Measurements from ENCODE around the gene TMEM270.

The TMEM270 gene

GRCh38 chr7:73865738-73866445 lies 4.9 kb downstream of the TMEM270 start:
- Histone ChIP-seq H3K36me3 (ENCODE audit: control insufficient read depth, insufficient read depth, low read length) (no peaks in the 10 kb centered on the region), H3K9me3 (ENCODE audit: control insufficient read depth, insufficient read depth, low read length) (no peaks in the 10 kb centered on the region), H3K9ac (ENCODE audit: low read depth, low read length) (no peak overlapping the region), H3K27ac (ENCODE audit: low read depth, low read length) (no peak overlapping the region), H3K27me3 (ENCODE audit: control insufficient read depth, insufficient read depth, low read length) (no peaks in the 10 kb centered on the region), H3K4me3 (ENCODE audit: low read depth, low read length) (no peak overlapping the region), H3K4me1 (ENCODE audit: control insufficient read depth, insufficient read depth, low read length) (peaks cover 11% of the 10 kb centered on the region; the same call in 1 of the 2 replicates)

- no peak overlapping the region for H3K27ac ChIP-seq (ENCODE audit: low read depth, low read length)
- H3K36me3 ChIP-seq (ENCODE audit: control insufficient read depth, insufficient read depth, low read length) = no peaks in the 10 kb centered on the region
- H3K27me3 ChIP-seq (ENCODE audit: control insufficient read depth, insufficient read depth, low read length) = no peaks in the 10 kb centered on the region
- H3K4me1 ChIP-seq (ENCODE audit: control insufficient read depth, insufficient read depth, low read length) = peaks cover 11% of the 10 kb centered on the region; the same call in 1 of the 2 replicates
- H3K4me3 ChIP-seq (ENCODE audit: low read depth, low read length) = no peak overlapping the region
- H3K9me3 ChIP-seq (ENCODE audit: control insufficient read depth, insufficient read depth, low read length) = no peaks in the 10 kb centered on the region
- no peak overlapping the region for H3K9ac ChIP-seq (ENCODE audit: low read depth, low read length)
These were observed 5.4 kb downstream of the TMEM270 start for GRCh38 chr7:73866446-73866767.

DNA sequence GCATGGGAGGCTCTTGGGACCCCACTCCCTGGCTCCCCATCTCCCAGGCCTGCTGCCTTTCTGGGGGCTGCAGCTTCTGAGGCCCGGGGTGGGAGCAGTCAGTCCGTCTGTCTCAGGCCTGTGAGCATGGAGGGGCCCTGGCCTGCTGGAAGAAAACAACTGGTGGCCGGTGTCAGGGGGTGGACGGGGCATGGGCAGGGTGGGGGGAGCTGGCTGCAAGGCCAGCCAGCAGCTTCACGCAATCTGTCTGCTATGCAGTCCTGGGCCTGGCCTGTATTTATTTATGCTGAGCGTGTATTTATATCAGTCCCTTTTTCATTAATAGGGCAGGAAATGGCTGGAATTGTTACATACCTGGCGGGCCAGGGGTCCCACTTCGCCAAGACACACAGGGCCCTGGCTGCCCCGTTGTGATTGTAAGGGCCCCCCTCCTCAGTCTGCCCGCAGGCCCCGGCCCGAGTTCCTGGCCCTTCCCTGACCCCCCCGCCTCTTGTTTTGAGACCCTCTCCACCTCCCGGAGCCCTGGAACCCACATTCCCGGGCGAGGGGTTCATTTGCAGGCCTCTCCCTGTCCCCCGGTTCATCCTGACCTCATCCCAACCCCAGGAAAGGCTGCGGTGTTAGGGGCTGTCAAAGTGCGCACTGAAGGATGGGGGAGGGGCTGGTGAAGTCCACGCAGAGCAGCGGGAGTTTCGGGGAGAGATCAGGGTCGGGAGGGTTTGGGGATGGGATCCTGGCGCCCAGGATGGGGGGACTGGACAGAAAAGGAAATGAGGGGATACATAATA lies 8.2 kb downstream of the TMEM270 start:
- no peaks in the 10 kb centered on the region for H3K36me3 ChIP-seq (ENCODE audit: control insufficient read depth, insufficient read depth, low read length)
- no peak overlapping the region for H3K27ac ChIP-seq (ENCODE audit: low read depth, low read length)
- no peaks in the 10 kb centered on the region for H3K27me3 ChIP-seq (ENCODE audit: control insufficient read depth, insufficient read depth, low read length)
- H3K9me3 ChIP-seq (ENCODE audit: control insufficient read depth, insufficient read depth, low read length) = no peaks in the 10 kb centered on the region
- H3K4me3 ChIP-seq (ENCODE audit: low read depth, low read length) = no peak overlapping the region
- H3K9ac ChIP-seq (ENCODE audit: low read depth, low read length) = no peak overlapping the region
- peaks cover 11% of the 10 kb centered on the region; the same call in 1 of the 2 replicates for H3K4me1 ChIP-seq (ENCODE audit: control insufficient read depth, insufficient read depth, low read length)

- no peaks in the 10 kb centered on the region for H3K27me3 ChIP-seq (ENCODE audit: control insufficient read depth, insufficient read depth, low read length)
- H3K27ac ChIP-seq (ENCODE audit: low read depth, low read length) = no peak overlapping the region
- no peaks in the 10 kb centered on the region for H3K36me3 ChIP-seq (ENCODE audit: control insufficient read depth, insufficient read depth, low read length)
- no peaks in the 10 kb centered on the region for H3K9me3 ChIP-seq (ENCODE audit: control insufficient read depth, insufficient read depth, low read length)
- peaks cover 11% of the 10 kb centered on the region; the same call in 1 of the 2 replicates for H3K4me1 ChIP-seq (ENCODE audit: control insufficient read depth, insufficient read depth, low read length)
- H3K9ac ChIP-seq (ENCODE audit: low read depth, low read length) = no peak overlapping the region
- H3K4me3 ChIP-seq (ENCODE audit: low read depth, low read length) = no peak overlapping the region
These were observed 9.1 kb downstream of the TMEM270 start for GRCh38 chr7:73870041-73870492.

DNA sequence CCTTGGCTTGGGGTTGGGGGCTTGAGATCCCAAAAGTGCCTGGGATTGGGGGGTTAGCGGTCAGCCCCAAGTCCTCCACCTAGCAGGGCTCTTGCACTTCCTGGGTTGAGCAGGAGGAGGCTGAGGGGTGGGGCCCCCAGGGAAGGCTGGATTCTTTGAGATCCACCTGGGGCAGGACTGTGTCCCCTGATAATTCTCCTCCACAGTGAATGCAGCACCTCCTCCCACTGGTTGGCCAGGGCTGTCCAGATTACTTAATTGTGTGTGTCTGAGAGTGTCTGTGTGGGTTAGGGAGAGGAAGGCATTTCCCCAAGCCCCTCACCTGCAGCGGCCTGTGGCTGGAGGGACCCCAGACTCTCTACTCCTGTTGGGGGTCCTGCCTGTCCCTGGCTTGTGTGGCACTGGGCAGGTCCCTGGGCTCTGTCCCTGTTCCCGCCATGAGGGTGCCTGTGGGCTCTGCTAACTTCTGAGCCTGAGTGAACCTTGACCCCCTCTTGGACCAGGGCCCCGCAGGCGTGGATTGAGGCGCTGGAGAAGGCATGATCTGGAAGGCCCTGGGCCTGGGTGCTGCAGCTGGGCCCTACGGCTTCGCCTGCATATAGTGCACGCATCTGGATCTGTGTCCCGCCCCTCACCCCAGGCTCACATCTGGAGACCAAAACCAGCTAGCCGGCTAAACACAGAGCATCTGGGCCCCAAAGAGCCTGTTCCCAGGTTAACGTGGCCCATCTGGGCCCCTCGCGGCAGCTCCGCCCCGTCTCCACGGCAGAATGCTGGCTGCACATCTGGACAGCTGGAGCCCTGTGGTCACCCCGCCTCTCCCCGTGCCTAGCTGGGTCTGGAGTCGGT lies 10.4 kb downstream of the TMEM270 start:
- no peak overlapping the region for H3K4me3 ChIP-seq (ENCODE audit: low read depth, low read length)
- H3K27ac ChIP-seq (ENCODE audit: low read depth, low read length) = no peak overlapping the region
- H3K9me3 ChIP-seq (ENCODE audit: control insufficient read depth, insufficient read depth, low read length) = no peaks in the 10 kb centered on the region
- H3K36me3 ChIP-seq (ENCODE audit: control insufficient read depth, insufficient read depth, low read length) = no peaks in the 10 kb centered on the region
- no peaks in the 10 kb centered on the region for H3K27me3 ChIP-seq (ENCODE audit: control insufficient read depth, insufficient read depth, low read length)
- peaks cover 11% of the 10 kb centered on the region; the same call in 1 of the 2 replicates for H3K4me1 ChIP-seq (ENCODE audit: control insufficient read depth, insufficient read depth, low read length)
- H3K9ac ChIP-seq (ENCODE audit: low read depth, low read length) = no peak overlapping the region

- H3K9me3 ChIP-seq (ENCODE audit: control insufficient read depth, insufficient read depth, low read length) = no peaks in the 10 kb centered on the region
- H3K4me3 ChIP-seq (ENCODE audit: low read depth, low read length) = no peak overlapping the region
- H3K27me3 ChIP-seq (ENCODE audit: control insufficient read depth, insufficient read depth, low read length) = no peaks in the 10 kb centered on the region
- no peak overlapping the region for H3K27ac ChIP-seq (ENCODE audit: low read depth, low read length)
- H3K4me1 ChIP-seq (ENCODE audit: control insufficient read depth, insufficient read depth, low read length) = peaks cover 11% of the 10 kb centered on the region; the same call in 1 of the 2 replicates
- H3K36me3 ChIP-seq (ENCODE audit: control insufficient read depth, insufficient read depth, low read length) = no peaks in the 10 kb centered on the region
- H3K9ac ChIP-seq (ENCODE audit: low read depth, low read length) = no peak overlapping the region
These were observed 11.3 kb downstream of the TMEM270 start for GRCh38 chr7:73872056-73872908.

GRCh38 chr7:73876361-73876760 lies 15.4 kb downstream of the TMEM270 start:
- Histone ChIP-seq H3K4me3 (ENCODE audit: low read depth, low read length) (no peak overlapping the region), H3K27me3 (ENCODE audit: control insufficient read depth, insufficient read depth, low read length) (no peaks in the 10 kb centered on the region), H3K36me3 (ENCODE audit: control insufficient read depth, insufficient read depth, low read length) (no peaks in the 10 kb centered on the region), H3K27ac (ENCODE audit: low read depth, low read length) (no peak overlapping the region), H3K9ac (ENCODE audit: low read depth, low read length) (no peak overlapping the region), H3K4me1 (ENCODE audit: control insufficient read depth, insufficient read depth, low read length) (no peaks in the 10 kb centered on the region), H3K9me3 (ENCODE audit: control insufficient read depth, insufficient read depth, low read length) (no peaks in the 10 kb centered on the region)

DNA sequence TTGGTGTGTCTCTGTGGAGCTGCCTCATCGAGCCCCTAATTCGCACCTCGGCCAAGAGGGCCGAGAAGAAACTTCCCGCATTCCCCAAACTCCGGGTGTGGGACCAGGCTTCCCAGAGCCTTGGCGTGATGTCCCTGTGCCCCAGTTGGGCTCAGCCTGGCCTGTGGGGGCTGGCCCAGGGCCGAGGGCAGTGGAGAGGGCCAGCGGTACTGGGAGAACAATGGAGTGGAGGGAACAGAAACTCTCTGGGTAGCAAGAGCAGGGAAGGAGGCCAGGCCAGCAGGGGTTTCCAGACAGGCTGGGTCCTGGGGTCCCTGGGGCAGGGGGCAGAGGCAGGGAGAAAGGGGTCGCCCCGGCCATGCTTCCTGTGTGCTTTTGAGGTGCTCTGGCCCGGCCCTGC lies 16.0 kb downstream of the TMEM270 start:
- H3K4me1 ChIP-seq (ENCODE audit: control insufficient read depth, insufficient read depth, low read length) = no peaks in the 10 kb centered on the region
- H3K4me3 ChIP-seq (ENCODE audit: low read depth, low read length) = no peak overlapping the region
- no peaks in the 10 kb centered on the region for H3K36me3 ChIP-seq (ENCODE audit: control insufficient read depth, insufficient read depth, low read length)
- no peak overlapping the region for H3K27ac ChIP-seq (ENCODE audit: low read depth, low read length)
- H3K9ac ChIP-seq (ENCODE audit: low read depth, low read length) = no peak overlapping the region
- no peaks in the 10 kb centered on the region for H3K9me3 ChIP-seq (ENCODE audit: control insufficient read depth, insufficient read depth, low read length)
- H3K27me3 ChIP-seq (ENCODE audit: control insufficient read depth, insufficient read depth, low read length) = no peaks in the 10 kb centered on the region

- Histone ChIP-seq H3K36me3 (ENCODE audit: control insufficient read depth, insufficient read depth, low read length) (no peaks in the 10 kb centered on the region), H3K9me3 (ENCODE audit: control insufficient read depth, insufficient read depth, low read length) (no peaks in the 10 kb centered on the region), H3K9ac (ENCODE audit: low read depth, low read length) (no peak overlapping the region), H3K4me3 (ENCODE audit: low read depth, low read length) (no peak overlapping the region), H3K27me3 (ENCODE audit: control insufficient read depth, insufficient read depth, low read length) (no peaks in the 10 kb centered on the region), H3K27ac (ENCODE audit: low read depth, low read length) (no peak overlapping the region), H3K4me1 (ENCODE audit: control insufficient read depth, insufficient read depth, low read length) (no peaks in the 10 kb centered on the region)
These were observed 19.2 kb downstream of the TMEM270 start for GRCh38 chr7:73879977-73880681.

All from HUES48 (cell line).